ENCODE measurements around the gene COPS2.
A peak's percentile ranks its signal among the peaks of the same experiment; 100 is the strongest.
"Not testable (repeated sequence)": the region's sequence is repeated elsewhere in the genome, so short reads cannot be mapped to it uniquely, and the experiment has no call there.

Gene COPS2

GRCh38 chr15:49155110-49155833 is at the start of gene COPS2:
TSS of gene COPS2 (minus strand) at chr15:49155599. CDS start at chr15:49155578, 21 bp downstream.
- peak; percentile 97 for DNase-seq (ENCODE audit: low read depth, low spot score)

- no peak for DNase-seq (ENCODE audit: low read depth, low spot score)
Observed at GRCh38 chr15:49200347-49200746, 44.9 kb upstream of the COPS2 start.

- DNase-seq (ENCODE audit: low read depth, low spot score): no peak
Observed at GRCh38 chr15:49199666-49200065, 44.3 kb upstream of the COPS2 start.

- no peak for DNase-seq (ENCODE audit: low read depth, low spot score)
Observed at GRCh38 chr15:49196856-49197255, 41.5 kb upstream of the COPS2 start.

- DNase-seq (ENCODE audit: low read depth, low spot score): no peak
Observed at GRCh38 chr15:49191892-49192291, 36.5 kb upstream of the COPS2 start.

- DNase-seq (ENCODE audit: low read depth, low spot score): no peak
Observed at GRCh38 chr15:49190586-49190985, 35.2 kb upstream of the COPS2 start.

GRCh38 chr15:49189631-49190030 is 34.2 kb upstream of the COPS2 start:
- no peak for DNase-seq (ENCODE audit: low read depth, low spot score)

- DNase-seq (ENCODE audit: low read depth, low spot score): no peak
Observed at GRCh38 chr15:49188933-49189332, 33.5 kb upstream of the COPS2 start.

- no peak for DNase-seq (ENCODE audit: low read depth, low spot score)
Observed at GRCh38 chr15:49187549-49188245, 32.3 kb upstream of the COPS2 start.

- no peak for DNase-seq (ENCODE audit: low read depth, low spot score)
Observed at GRCh38 chr15:49185473-49185872, 30.1 kb upstream of the COPS2 start.

- DNase-seq (ENCODE audit: low read depth, low spot score): not testable (repeated sequence)
Observed at GRCh38 chr15:49183741-49184140, 28.3 kb upstream of the COPS2 start.

GRCh38 chr15:49182128-49182527 is 26.7 kb upstream of the COPS2 start:
- DNase-seq (ENCODE audit: low read depth, low spot score): no peak

GRCh38 chr15:49179433-49180190 is 24.2 kb upstream of the COPS2 start:
- DNase-seq (ENCODE audit: low read depth, low spot score): no peak

GRCh38 chr15:49178497-49178896 is 23.1 kb upstream of the COPS2 start:
- no peak for DNase-seq (ENCODE audit: low read depth, low spot score)

GRCh38 chr15:49175582-49176397 is 20.4 kb upstream of the COPS2 start:
- not testable (repeated sequence) for DNase-seq (ENCODE audit: low read depth, low spot score)

- DNase-seq (ENCODE audit: low read depth, low spot score): no peak
Observed at GRCh38 chr15:49174902-49175301, 19.5 kb upstream of the COPS2 start.

- no peak for DNase-seq (ENCODE audit: low read depth, low spot score)
Observed at GRCh38 chr15:49171790-49172189, 16.4 kb upstream of the COPS2 start.

- DNase-seq (ENCODE audit: low read depth, low spot score): peak; percentile 33
Observed at GRCh38 chr15:49169880-49170597, 14.6 kb upstream of the COPS2 start, which contains the start of gene GALK2. TSS of gene GALK2 (plus strand) at chr15:49170247. CDS start at chr15:49170323, 76 bp downstream.

GRCh38 chr15:49168016-49168415 is 12.6 kb upstream of the COPS2 start:
- no peak for DNase-seq (ENCODE audit: low read depth, low spot score)

GRCh38 chr15:49164865-49165264 is 9.5 kb upstream of the COPS2 start:
- DNase-seq (ENCODE audit: low read depth, low spot score): no peak

GRCh38 chr15:49163678-49164077 is 8.3 kb upstream of the COPS2 start:
- no peak for DNase-seq (ENCODE audit: low read depth, low spot score)
